Body of pancreas (tissue), 4 donors: ENCODE results near the gene B3GNT2. TPM values are rescaled to one million over a fixed set of nuclear protein-coding genes. Genes with fewer than 3 reads are reported as not detected.

ENCODE experiments used
- ATAC-seq: fragments of 150-250 bp; one replicate; pipeline ENCODE4 v1.9.1; 2016
- DNase-seq, 4 donors: peaks; one replicate each; pipeline ENCODE4 v3.0.0-alpha.2; 2019
- H3K27ac ChIP-seq, 4 donors: fragments of 200-600 bp; sonication (generic); 1 replicate in 3 of 4; 2 replicates in 1 of 4; pipeline versions ENCODE4 v1.5.1 to v1.6.1; 2016 to 2019; ENCODE audit warnings: mild to moderate bottlenecking in 1 of 4, mixed read lengths in 1 of 4, moderate library complexity in 1 of 4
- H3K27me3 ChIP-seq, 2 donors: fragments of 200-600 bp; sonication (generic); one replicate each; pipeline ENCODE4 v1.6.0; 2016; ENCODE audit warnings: mild to moderate bottlenecking in 1 of 2
- H3K36me3 ChIP-seq, 2 donors: fragments of 200-600 bp; sonication (generic); replicated peaks in 1 of 2; 2 replicates each; pipeline ENCODE4 v1.5.1; 2016; ENCODE audit warnings: low read depth in 2 of 2; ENCODE audit not compliant: insufficient read depth in 1 of 2
- H3K4me1 ChIP-seq: fragments of 200-600 bp; sonication (generic); one replicate; pipeline ENCODE4 v1.6.0; 2016
- H3K4me3 ChIP-seq, 2 donors: fragments of 200-600 bp; sonication (generic); 1 replicate in 1 of 2; 2 replicates in 1 of 2; pipeline ENCODE4 v1.5.1; 2016 to 2019
- H3K9me3 ChIP-seq, 3 donors: fragments of 200-600 bp; sonication (generic); 1 replicate in 2 of 3; 2 replicates in 1 of 3; pipeline ENCODE4 v1.5.1; 2016
- CTCF ChIP-seq, 7 experiments: fragments of 450-650 bp in 4 of 7; fragments of 200-600 bp in 3 of 7; sonication (generic) in 3 of 7; IDR thresholded peaks; one replicate each; pipeline ENCODE4 v1.5.1; 2016 to 2019; ENCODE audit warnings: antibody characterized with exemption in 7 of 7
- POLR2A ChIP-seq, 3 donors: fragments of 450-650 bp; IDR thresholded peaks; one replicate each; pipeline ENCODE4 v1.6.1; 2016; ENCODE audit warnings: antibody characterized with exemption in 3 of 3, mild to moderate bottlenecking in 2 of 3
- WGBS, 2 donors: methylation state at CpG; one replicate each; pipeline ENCODE4 v1.1.5; 2017; 5-methylcytosine and 5-hydroxymethylcytosine counted together
- intact Hi-C: fragments of 100-400 bp; cut with DNase I; formaldehyde crosslinking; loops from one replicate; pipeline ENCODE4 v1.15.1; 2023
- total RNA-seq, 2 donors: library from RNA; depleted of rRNA; stranded (reverse); fragments of >200 nt; gene quantifications; one replicate each; pipeline ENCODE4 v1.1.0, GENCODE V29; 2016

Gene B3GNT2
- total RNA-seq, 2 donors from 2014 or later: 12.2 to 15.8 TPM

- WGBS, 2 donors: 42 to 50% methylated on average over 1 of the region's 1 CpG
- TF ChIP-seq CTCF (IDR thresholded peaks at IDR 0.05): no peak
- no peak for TF ChIP-seq POLR2A (IDR thresholded peaks at IDR 0.05)
- intact Hi-C loops: loop anchor here (10.0 kb wide), 1 partner anchor 92 kb away; no protein-coding TSS in a partner anchor
- no peaks in the 10 kb centered on the region for H3K36me3 ChIP-seq
- H3K27ac ChIP-seq: no peak overlapping the region
- H3K4me1 ChIP-seq: peaks cover 62% of the 10 kb centered on the region
- no peaks in the 10 kb centered on the region for H3K27me3 ChIP-seq
- no peak overlapping the region for H3K4me3 ChIP-seq
- no peaks in the 10 kb centered on the region for H3K9me3 ChIP-seq
- DNase-seq (no peak), ATAC-seq (no peak)
These were observed 6.8 kb downstream of the B3GNT2 start for GRCh38 chr2:62202729-62203128.

GRCh38 chr2:62203459-62203858 is 7.5 kb downstream of the B3GNT2 start:
- intact Hi-C loops: loop anchor here (10.0 kb wide), 1 partner anchor 91 kb away; no protein-coding TSS in a partner anchor
- H3K4me1 ChIP-seq: peaks cover 63% of the 10 kb centered on the region
- H3K27ac ChIP-seq: no peak overlapping the region
- H3K9me3 ChIP-seq: no peaks in the 10 kb centered on the region
- no peaks in the 10 kb centered on the region for H3K36me3 ChIP-seq
- no peak overlapping the region for H3K4me3 ChIP-seq
- 94 to 100% methylated on average over 1 of the region's 1 CpG for WGBS, 2 donors
- TF ChIP-seq CTCF (IDR thresholded peaks at IDR 0.05) (no peak), POLR2A (IDR thresholded peaks at IDR 0.05) (no peak)
- DNase-seq (no peak), ATAC-seq (no peak)
- H3K27me3 ChIP-seq: no peaks in the 10 kb centered on the region

GRCh38 chr2:62204998-62205496 is 9.1 kb downstream of the B3GNT2 start:
- Histone ChIP-seq H3K27ac (no peak overlapping the region), H3K9me3 (no peaks in the 10 kb centered on the region), H3K36me3 (no peaks in the 10 kb centered on the region), H3K27me3 (no peaks in the 10 kb centered on the region), H3K4me3 (no peak overlapping the region), H3K4me1 (peaks cover 59% of the 10 kb centered on the region)
- WGBS, 2 donors: 68 to 78% methylated on average over 14 of the region's 14 CpGs
- no peak for TF ChIP-seq CTCF (IDR thresholded peaks at IDR 0.05)
- no peak for TF ChIP-seq POLR2A (IDR thresholded peaks at IDR 0.05)
- no peak for ATAC-seq
- peak in 1 of 4 donors; percentile 31 for DNase-seq
- intact Hi-C loops: loop anchor here (10.0 kb wide), 1 partner anchor 90 kb away; no protein-coding TSS in a partner anchor

GRCh38 chr2:62205554-62205953 is 9.6 kb downstream of the B3GNT2 start:
- TF ChIP-seq CTCF (IDR thresholded peaks at IDR 0.05): no peak
- TF ChIP-seq POLR2A (IDR thresholded peaks at IDR 0.05): no peak

GRCh38 chr2:62206024-62206423 is 10.1 kb downstream of the B3GNT2 start:
- no peaks in the 10 kb centered on the region for H3K36me3 ChIP-seq
- no peak overlapping the region for H3K4me3 ChIP-seq
- ATAC-seq (no peak), DNase-seq (no peak)
- peaks cover 49% of the 10 kb centered on the region for H3K4me1 ChIP-seq
- no peak for TF ChIP-seq POLR2A (IDR thresholded peaks at IDR 0.05)
- TF ChIP-seq CTCF (IDR thresholded peaks at IDR 0.05): no peak
- H3K27ac ChIP-seq: no peak overlapping the region
- H3K27me3 ChIP-seq: no peaks in the 10 kb centered on the region
- intact Hi-C loops: loop anchor here (10.0 kb wide), 1 partner anchor 89 kb away; no protein-coding TSS in a partner anchor
- WGBS, 2 donors: 94 to 96% methylated on average over 5 of the region's 5 CpGs
- H3K9me3 ChIP-seq: no peaks in the 10 kb centered on the region

More at GRCh38 chr2:62205554-62205953, 9.6 kb downstream of the B3GNT2 start:
- intact Hi-C loops: loop anchor here (10.0 kb wide), 1 partner anchor 89 kb away; no protein-coding TSS in a partner anchor
- H3K9me3 ChIP-seq: no peaks in the 10 kb centered on the region
- 77 to 87% methylated on average over 6 of the region's 6 CpGs for WGBS, 2 donors
- no peaks in the 10 kb centered on the region for H3K36me3 ChIP-seq
- no peak overlapping the region for H3K27ac ChIP-seq
- DNase-seq (no peak), ATAC-seq (no peak)
- H3K4me1 ChIP-seq: peaks cover 54% of the 10 kb centered on the region
- no peaks in the 10 kb centered on the region for H3K27me3 ChIP-seq
- H3K4me3 ChIP-seq: no peak overlapping the region
